ENCODE results near the gene NUDT14.

DNA sequence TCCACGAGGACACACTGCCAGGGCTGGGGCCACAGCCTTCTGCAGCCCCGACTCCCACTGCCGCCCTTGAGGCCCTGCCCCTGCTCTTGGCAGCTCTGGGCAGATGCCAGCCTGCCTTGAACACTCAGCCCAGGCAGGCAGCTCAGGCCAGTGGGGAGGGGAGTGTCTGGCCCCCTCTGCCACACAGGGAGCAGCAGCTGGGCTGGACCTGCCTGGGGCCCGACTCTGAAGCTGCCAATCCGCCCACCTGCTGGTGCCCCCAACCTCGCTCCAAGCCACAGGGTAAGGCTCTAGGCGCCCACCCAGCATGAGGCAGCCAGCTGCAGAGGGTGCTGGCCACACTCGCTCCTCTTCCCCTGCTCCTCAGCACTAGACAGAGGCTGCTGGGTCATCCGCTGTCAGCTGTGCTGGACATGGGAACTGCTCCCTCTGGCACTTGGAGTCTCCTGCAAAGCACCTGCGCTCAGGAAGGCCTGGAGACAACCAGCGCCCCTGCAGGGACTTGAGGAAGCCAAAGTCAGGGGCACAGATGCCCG is 24.6 kb upstream of the NUDT14 start:
- TF ChIP-seq, protein P1, sequence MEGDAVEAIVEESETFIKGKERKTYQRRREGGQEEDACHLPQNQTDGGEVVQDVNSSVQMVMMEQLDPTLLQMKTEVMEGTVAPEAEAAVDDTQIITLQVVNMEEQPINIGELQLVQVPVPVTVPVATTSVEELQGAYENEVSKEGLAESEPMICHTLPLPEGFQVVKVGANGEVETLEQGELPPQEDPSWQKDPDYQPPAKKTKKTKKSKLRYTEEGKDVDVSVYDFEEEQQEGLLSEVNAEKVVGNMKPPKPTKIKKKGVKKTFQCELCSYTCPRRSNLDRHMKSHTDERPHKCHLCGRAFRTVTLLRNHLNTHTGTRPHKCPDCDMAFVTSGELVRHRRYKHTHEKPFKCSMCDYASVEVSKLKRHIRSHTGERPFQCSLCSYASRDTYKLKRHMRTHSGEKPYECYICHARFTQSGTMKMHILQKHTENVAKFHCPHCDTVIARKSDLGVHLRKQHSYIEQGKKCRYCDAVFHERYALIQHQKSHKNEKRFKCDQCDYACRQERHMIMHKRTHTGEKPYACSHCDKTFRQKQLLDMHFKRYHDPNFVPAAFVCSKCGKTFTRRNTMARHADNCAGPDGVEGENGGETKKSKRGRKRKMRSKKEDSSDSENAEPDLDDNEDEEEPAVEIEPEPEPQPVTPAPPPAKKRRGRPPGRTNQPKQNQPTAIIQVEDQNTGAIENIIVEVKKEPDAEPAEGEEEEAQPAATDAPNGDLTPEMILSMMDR (IDR thresholded peaks at IDR 0.05), result no peak
- TF ChIP-seq POLR2A (IDR thresholded peaks at IDR 0.05) (no peak), POLR2AphosphoS5 (IDR thresholded peaks at IDR 0.05) (no peak), EP300 (IDR thresholded peaks at IDR 0.05) (no peak)
